Muscle layer of duodenum (tissue), 2 donors: ENCODE results near the gene ASRGL1.
"Not testable (repeated sequence)": the region's sequence is repeated elsewhere in the genome, so short reads cannot be mapped to it uniquely, and the experiment has no call there.

Experiments used
- H3K27ac ChIP-seq: one replicate; pipeline ENCODE4 v1.7.0; 2013; ENCODE audit warnings: mild to moderate bottlenecking, low read length
- H3K27me3 ChIP-seq: one replicate; pipeline ENCODE4 v1.7.0; 2013; ENCODE audit warnings: low read depth, mild to moderate bottlenecking, control low read depth, low read length
- H3K36me3 ChIP-seq, 2 donors: one replicate each; pipeline ENCODE4 v1.7.0; 2013; ENCODE audit warnings: low read length in 2 of 2, control low read depth in 1 of 2, mild to moderate bottlenecking in 1 of 2; ENCODE audit not compliant: insufficient read depth in 2 of 2, control insufficient read depth in 1 of 2
- H3K4me1 ChIP-seq, 2 donors: one replicate each; pipeline ENCODE4 v1.7.0; 2013; ENCODE audit warnings: low read length in 2 of 2, mild to moderate bottlenecking in 2 of 2, control low read depth in 1 of 2, moderate library complexity in 1 of 2; ENCODE audit not compliant: insufficient read depth in 2 of 2, control insufficient read depth in 1 of 2
- H3K4me3 ChIP-seq, 2 donors: one replicate each; pipeline ENCODE4 v1.7.0; 2013; ENCODE audit warnings: low read length in 2 of 2, low read depth in 1 of 2, mild to moderate bottlenecking in 1 of 2
- H3K9me3 ChIP-seq, 2 donors: one replicate each; pipeline ENCODE4 v1.7.0; 2013; ENCODE audit warnings: low read length in 2 of 2, control low read depth in 1 of 2, mild to moderate bottlenecking in 1 of 2; ENCODE audit not compliant: control insufficient read depth in 1 of 2
- donor health status: healthy.

Gene ASRGL1

GRCh38 chr11:62380821-62381245 is 43.6 kb downstream of the ASRGL1 start:
- not testable (repeated sequence) for H3K9me3 ChIP-seq, H3K27ac ChIP-seq, H3K27me3 ChIP-seq, H3K36me3 ChIP-seq, H3K4me3 ChIP-seq, H3K4me1 ChIP-seq

- H3K27me3 ChIP-seq = no peaks in the 10 kb centered on the region
- no peak overlapping the region for H3K4me3 ChIP-seq
- H3K27ac ChIP-seq = no peak overlapping the region
- peaks cover 0 to 8% of the 10 kb centered on the region in 2 donors for H3K4me1 ChIP-seq
- H3K9me3 ChIP-seq = no peaks in the 10 kb centered on the region
- no peaks in the 10 kb centered on the region for H3K36me3 ChIP-seq
Observed at GRCh38 chr11:62383822-62384221, 46.6 kb downstream of the ASRGL1 start.

GRCh38 chr11:62386083-62386482 is 48.8 kb downstream of the ASRGL1 start:
- H3K9me3 ChIP-seq, H3K36me3 ChIP-seq, H3K4me1 ChIP-seq, H3K27ac ChIP-seq, H3K27me3 ChIP-seq, H3K4me3 ChIP-seq: not testable (repeated sequence)

GRCh38 chr11:62387381-62387780 is 50.1 kb downstream of the ASRGL1 start:
- H3K4me1 ChIP-seq = no peaks in the 10 kb centered on the region
- no peaks in the 10 kb centered on the region for H3K27me3 ChIP-seq
- H3K27ac ChIP-seq = no peak overlapping the region
- no peaks in the 10 kb centered on the region for H3K9me3 ChIP-seq
- H3K36me3 ChIP-seq = no peaks in the 10 kb centered on the region
- H3K4me3 ChIP-seq = no peak overlapping the region

GRCh38 chr11:62388999-62389398 is 51.8 kb downstream of the ASRGL1 start:
- Histone ChIP-seq H3K36me3 (no peaks in the 10 kb centered on the region), H3K9me3 (no peaks in the 10 kb centered on the region), H3K4me3 (no peak overlapping the region)

GRCh38 chr11:62390237-62390636 is 53.0 kb downstream of the ASRGL1 start:
- H3K27ac ChIP-seq = no peak overlapping the region
- H3K4me3 ChIP-seq = no peak overlapping the region
- H3K36me3 ChIP-seq = no peaks in the 10 kb centered on the region
- no peaks in the 10 kb centered on the region for H3K9me3 ChIP-seq
- no peaks in the 10 kb centered on the region for H3K27me3 ChIP-seq
- peaks cover under 1 to 8% of the 10 kb centered on the region in 2 donors for H3K4me1 ChIP-seq

More at GRCh38 chr11:62388999-62389398, 51.8 kb downstream of the ASRGL1 start:
- H3K4me1 ChIP-seq = no peaks in the 10 kb centered on the region
- no peaks in the 10 kb centered on the region for H3K27me3 ChIP-seq
- H3K27ac ChIP-seq = no peak overlapping the region

GRCh38 chr11:62390722-62391121 is 53.5 kb downstream of the ASRGL1 start:
- Histone ChIP-seq H3K27me3 (no peaks in the 10 kb centered on the region), H3K27ac (no peak overlapping the region), H3K4me1 (peaks cover 3 to 12% of the 10 kb centered on the region in 2 donors), H3K9me3 (no peaks in the 10 kb centered on the region), H3K4me3 (no peak overlapping the region), H3K36me3 (no peaks in the 10 kb centered on the region)

- H3K27ac ChIP-seq = no peak overlapping the region
- no peaks in the 10 kb centered on the region for H3K27me3 ChIP-seq
- no peak overlapping the region for H3K4me3 ChIP-seq
- H3K9me3 ChIP-seq = no peaks in the 10 kb centered on the region
- no peaks in the 10 kb centered on the region for H3K36me3 ChIP-seq
- H3K4me1 ChIP-seq = peaks cover 3 to 17% of the 10 kb centered on the region in 2 donors
Observed at GRCh38 chr11:62391642-62392425, 54.6 kb downstream of the ASRGL1 start.

GRCh38 chr11:62392506-62392905 is 55.3 kb downstream of the ASRGL1 start:
- H3K27ac ChIP-seq = no peak overlapping the region
- no peaks in the 10 kb centered on the region for H3K9me3 ChIP-seq
- H3K4me3 ChIP-seq = no peak overlapping the region
- no peaks in the 10 kb centered on the region for H3K36me3 ChIP-seq
- H3K27me3 ChIP-seq = no peaks in the 10 kb centered on the region
- H3K4me1 ChIP-seq = peaks cover 3 to 20% of the 10 kb centered on the region in 2 donors

- H3K27ac ChIP-seq = no peak overlapping the region
Observed at GRCh38 chr11:62393061-62393611, 55.9 kb downstream of the ASRGL1 start.

GRCh38 chr11:62393735-62394134 is 56.5 kb downstream of the ASRGL1 start:
- H3K36me3 ChIP-seq = no peaks in the 10 kb centered on the region
- no peak overlapping the region for H3K27ac ChIP-seq
- peaks cover 3 to 31% of the 10 kb centered on the region in 2 donors for H3K4me1 ChIP-seq
- no peaks in the 10 kb centered on the region for H3K27me3 ChIP-seq
- no peak overlapping the region for H3K4me3 ChIP-seq
- H3K9me3 ChIP-seq = no peaks in the 10 kb centered on the region

More at GRCh38 chr11:62393061-62393611, 55.9 kb downstream of the ASRGL1 start:
- Histone ChIP-seq H3K36me3 (no peaks in the 10 kb centered on the region), H3K4me3 (no peak overlapping the region), H3K4me1 (peaks cover 3 to 25% of the 10 kb centered on the region in 2 donors), H3K27me3 (no peaks in the 10 kb centered on the region), H3K9me3 (no peaks in the 10 kb centered on the region)
